HepG2 (cell line): ENCODE results near the gene EYA3. TPM values are rescaled to one million over a fixed set of nuclear protein-coding genes. Genes with fewer than 3 reads are reported as not detected.

Source experiments
- ARID4A ChIP-seq: sonication (generic); formaldehyde crosslinking; IDR thresholded peaks from 2 replicates; pipeline ENCODE4 v1.5.0; 2020; ENCODE audit warnings: mild to moderate bottlenecking, missing genetic modification reagents, borderline replicate concordance
- ATF3 ChIP-seq: sonication (generic); formaldehyde crosslinking; IDR thresholded peaks from 2 replicates; pipeline ENCODE4 v1.4.0; 2020; ENCODE audit warnings: missing genetic modification reagents
- KDM5B ChIP-seq: sonication (generic); formaldehyde crosslinking; IDR thresholded peaks from 2 replicates; pipeline ENCODE4 v1.4.0; 2020; ENCODE audit warnings: missing genetic modification reagents, mild to moderate bottlenecking, borderline replicate concordance
- MAFF ChIP-seq: IDR thresholded peaks from 2 replicates; pipeline ENCODE4 v1.6.1; 2011; ENCODE audit warnings: low read depth, low read length, improper control_type of control experiment
- MED1 ChIP-seq: sonication (generic); formaldehyde crosslinking; IDR thresholded peaks from 2 replicates; pipeline ENCODE4 v1.4.0; 2020; ENCODE audit warnings: missing genetic modification reagents
- NCOA5 ChIP-seq: sonication (generic); formaldehyde crosslinking; IDR thresholded peaks from 2 replicates; pipeline ENCODE4 v1.4.0; 2020; ENCODE audit warnings: missing genetic modification reagents
- NFIB ChIP-seq: sonication (generic); formaldehyde crosslinking; IDR thresholded peaks from 2 replicates; pipeline ENCODE4 v1.9.0; 2021; ENCODE audit warnings: missing genetic modification reagents, mild to moderate bottlenecking, borderline replicate concordance
- NR2C2 ChIP-seq: sonication (generic); formaldehyde crosslinking; IDR thresholded peaks from 2 replicates; pipeline ENCODE4 v1.4.0; 2020; ENCODE audit warnings: missing genetic modification reagents, mild to moderate bottlenecking, moderate library complexity, borderline replicate concordance
- SAFB2 ChIP-seq: sonication (generic); formaldehyde crosslinking; IDR thresholded peaks from 2 replicates; pipeline ENCODE4 v1.5.1; 2020; ENCODE audit warnings: missing genetic modification reagents, low read depth, mild to moderate bottlenecking, borderline replicate concordance
- SOX6 ChIP-seq, 2 experiments: fragments of 450-650 bp in 1 of 2; sonication (generic) in 1 of 2; formaldehyde crosslinking in 1 of 2; IDR thresholded peaks; 2 replicates each; pipeline versions ENCODE4 v1.4.0 to v1.6.1; 2017 to 2020; ENCODE audit warnings: antibody characterized with exemption in 1 of 2, mild to moderate bottlenecking in 1 of 2, missing genetic modification reagents in 1 of 2
- TERF1 ChIP-seq: sonication (generic); formaldehyde crosslinking; IDR thresholded peaks from 2 replicates; pipeline ENCODE4 v1.8.0; 2022; ENCODE audit warnings: mild to moderate bottlenecking, missing genetic modification reagents, moderate library complexity
- TRIM24 ChIP-seq: sonication (generic); formaldehyde crosslinking; IDR thresholded peaks from 2 replicates; pipeline ENCODE4 v1.8.0; 2022; ENCODE audit warnings: mild to moderate bottlenecking, missing genetic modification reagents
- ZNF281 ChIP-seq: sonication (generic); formaldehyde crosslinking; IDR thresholded peaks from 2 replicates; pipeline ENCODE4 v1.4.0; 2020; ENCODE audit warnings: missing genetic modification reagents, borderline replicate concordance
- ZNF605 ChIP-seq: sonication (generic); formaldehyde crosslinking; IDR thresholded peaks from 2 replicates; pipeline ENCODE4 v1.8.0; 2022; ENCODE audit warnings: mild to moderate bottlenecking, missing genetic modification reagents
- ZNF720 ChIP-seq: sonication (generic); formaldehyde crosslinking; IDR thresholded peaks from 2 replicates; pipeline ENCODE4 v1.4.0; 2020; ENCODE audit warnings: missing genetic modification reagents
- polyA plus RNA-seq, 8 experiments: library from polyadenylated mRNA; depleted of rRNA in 3 of 8; stranded (reverse) in 7 of 8; unstranded in 1 of 8; fragments of >200 nt; fragmentation: Illumina TruSeq in 4 of 8; extraction: Trizol in 4 of 8; gene quantifications; 2 replicates each; pipeline versions ENCODE4 v1.2.1 to v1.2.3, GENCODE V29; 2011 to 2016; ENCODE audit warnings: low read depth in 4 of 8, missing spikeins in 1 of 8, mixed read lengths in 1 of 8; ENCODE audit not compliant: insufficient read depth in 1 of 8
- total RNA-seq, 5 experiments: library from RNA; depleted of rRNA; stranded (reverse); fragments of >200 nt; fragmentation: Illumina TruSeq; extraction: Trizol; gene quantifications; 2 replicates each; pipeline ENCODE4 v1.2.3, GENCODE V29; 2016; ENCODE audit warnings: low read depth in 1 of 5
- TF ChIP-seq, protein P1 (sequence below): IDR thresholded peaks from 2 replicates; pipeline ENCODE4 v1.6.1; 2016; ENCODE audit warnings: missing biosample characterization, missing genetic modification reagents, low read depth

The EYA3 gene
- total and polyA plus RNA-seq, 2 of the 13 experiments (the other 11 are each of a cell fraction or from before 2014, with no cell fraction given): 13.9 to 19.7 TPM

DNA sequence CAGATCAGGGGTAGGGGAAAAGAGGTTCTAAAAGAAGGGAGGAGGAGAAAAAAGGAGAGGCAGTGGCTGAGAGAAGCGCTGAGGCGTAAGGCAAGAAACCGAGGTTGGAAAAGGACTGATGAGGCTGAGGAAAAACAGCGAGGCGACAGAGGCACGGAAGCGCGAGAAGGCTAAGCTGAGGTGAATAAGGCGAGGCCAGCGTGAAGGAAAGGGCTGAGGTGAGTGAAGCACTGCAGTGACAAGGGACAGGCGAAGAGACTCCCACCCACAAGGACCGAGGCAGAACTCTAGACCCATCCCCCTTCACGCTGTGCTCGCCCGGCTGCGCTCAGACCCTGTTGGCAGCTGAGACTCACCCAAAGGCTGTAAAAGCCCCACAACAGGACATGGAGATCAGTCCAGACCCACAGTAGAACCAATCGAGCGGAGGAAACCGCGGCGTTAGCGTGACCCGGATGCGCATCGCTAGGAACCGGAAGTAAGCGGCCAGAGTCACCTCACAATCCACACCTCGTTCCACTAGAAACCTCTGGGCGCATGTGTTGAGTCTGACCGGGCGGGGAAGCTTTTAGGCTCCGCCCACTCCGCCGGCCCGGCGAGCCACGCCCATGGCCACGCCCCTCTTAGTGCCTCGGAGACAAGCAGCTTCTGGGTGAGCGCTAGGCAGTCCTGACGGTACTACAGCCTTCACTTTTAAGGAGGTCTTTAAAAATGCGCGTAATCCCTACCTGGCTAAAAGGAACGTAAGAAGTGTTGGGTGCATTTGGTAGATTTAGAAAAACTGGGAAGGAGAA is at the start of gene EYA3 (continued):
- TF ChIP-seq MAFF (no peak), ATF3 (no peak), NFIB (CRISPR knock-in tag) (no peak), MED1 (no peak), SAFB2 (CRISPR knock-in tag) (no peak; the same call in 1 of the 2 replicates), ZNF281 (CRISPR knock-in tag) (peak; percentile 49; the same call in 1 of the 2 replicates), NR2C2 (CRISPR knock-in tag) (peak; percentile 100), ZNF605 (CRISPR knock-in tag) (peak; percentile 76; the same call in 1 of the 2 replicates), ARID4A (CRISPR knock-in tag) (peak; percentile 90), TRIM24 (CRISPR knock-in tag) (no peak), SOX6 (IDR thresholded peaks at IDR 0.05) (no peak), SOX6 (CRISPR knock-in tag; IDR thresholded peaks at IDR 0.05) (peak; percentile 36; the same call in 1 of the 2 replicates), KDM5B (CRISPR knock-in tag) (no peak; the same call in 1 of the 2 replicates), TERF1 (CRISPR knock-in tag) (no peak), NCOA5 (CRISPR knock-in tag) (no peak), ZNF720 (CRISPR knock-in tag) (no peak)
- TF ChIP-seq, protein P1, sequence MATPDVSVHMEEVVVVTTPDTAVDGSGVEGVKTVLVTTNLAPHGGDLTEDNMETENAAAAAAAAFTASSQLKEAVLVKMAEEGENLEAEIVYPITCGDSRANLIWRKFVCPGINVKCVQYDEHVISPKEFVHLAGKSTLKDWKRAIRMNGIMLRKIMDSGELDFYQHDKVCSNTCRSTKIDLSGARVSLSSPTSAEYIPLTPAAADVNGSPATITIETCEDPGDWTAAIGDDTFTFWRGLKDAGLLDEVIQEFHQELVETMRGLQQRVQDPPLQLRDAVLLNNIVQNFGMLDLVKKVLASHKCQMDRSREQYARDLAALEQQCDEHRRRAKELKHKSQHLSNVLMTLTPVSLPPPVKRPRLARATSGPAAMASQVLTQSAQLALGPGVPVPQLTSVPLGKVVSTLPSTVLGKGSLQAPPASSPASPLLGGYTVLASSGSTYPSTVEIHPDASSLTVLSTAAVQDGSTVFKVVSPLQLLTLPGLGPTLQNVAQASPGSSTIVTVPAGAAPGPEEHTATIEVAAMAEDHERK (CRISPR knock-in tag): 0 out of 2 replicates have a peak, but pooled peaks have one; percentile 42
